GM19240 (cell line): ENCODE data around the gene SURF6.
"Not testable (repeated sequence)": the region's sequence is repeated elsewhere in the genome, so short reads cannot be mapped to it uniquely, and the experiment has no call there.

Experiments used
- DNase-seq: peaks from one replicate; pipeline ENCODE4 v3.0.0; 2011; ENCODE audit warnings: low spot score; ENCODE audit not compliant: insufficient read length

SURF6 gene

DNA sequence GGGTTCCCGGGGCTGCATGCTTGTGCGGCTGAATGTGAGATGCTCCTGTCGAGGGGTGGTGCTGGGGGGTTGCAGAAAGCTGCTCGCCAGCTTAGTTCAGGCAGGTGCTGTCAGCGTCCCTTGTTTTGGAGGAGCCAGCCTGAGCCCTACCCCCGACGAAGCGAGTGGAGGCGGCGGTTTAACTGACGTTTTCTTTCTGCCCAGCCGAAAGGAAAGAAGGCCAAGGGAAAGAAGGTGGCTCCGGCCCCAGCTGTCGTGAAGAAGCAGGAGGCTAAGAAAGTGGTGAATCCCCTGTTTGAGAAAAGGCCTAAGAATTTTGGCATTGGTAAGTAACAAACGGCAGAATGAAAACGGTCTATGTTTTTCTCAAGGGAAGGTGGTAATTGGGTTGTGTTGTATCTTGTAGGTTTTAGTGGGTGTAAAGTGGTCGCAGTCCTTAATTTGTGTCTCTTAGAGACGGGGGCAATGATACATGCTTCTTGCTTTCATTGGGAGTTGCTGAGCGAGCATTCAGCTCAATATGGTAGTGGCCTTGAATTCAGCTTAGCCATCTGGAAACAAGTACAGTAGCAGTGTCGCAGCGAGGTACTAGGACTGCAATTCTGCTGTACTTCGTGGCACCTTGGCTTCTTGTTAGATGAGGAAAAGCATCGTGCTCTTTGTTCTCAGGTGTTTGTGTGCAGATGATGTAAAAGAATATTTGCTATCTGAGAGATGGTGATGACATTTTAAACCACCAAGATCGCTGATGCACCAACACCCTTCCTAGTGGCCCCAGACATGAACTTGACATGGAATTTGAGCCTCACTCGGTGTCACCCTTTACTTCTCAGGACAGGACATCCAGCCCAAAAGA is 13.0 kb upstream of the SURF6 start:
- no peak for DNase-seq

DNA sequence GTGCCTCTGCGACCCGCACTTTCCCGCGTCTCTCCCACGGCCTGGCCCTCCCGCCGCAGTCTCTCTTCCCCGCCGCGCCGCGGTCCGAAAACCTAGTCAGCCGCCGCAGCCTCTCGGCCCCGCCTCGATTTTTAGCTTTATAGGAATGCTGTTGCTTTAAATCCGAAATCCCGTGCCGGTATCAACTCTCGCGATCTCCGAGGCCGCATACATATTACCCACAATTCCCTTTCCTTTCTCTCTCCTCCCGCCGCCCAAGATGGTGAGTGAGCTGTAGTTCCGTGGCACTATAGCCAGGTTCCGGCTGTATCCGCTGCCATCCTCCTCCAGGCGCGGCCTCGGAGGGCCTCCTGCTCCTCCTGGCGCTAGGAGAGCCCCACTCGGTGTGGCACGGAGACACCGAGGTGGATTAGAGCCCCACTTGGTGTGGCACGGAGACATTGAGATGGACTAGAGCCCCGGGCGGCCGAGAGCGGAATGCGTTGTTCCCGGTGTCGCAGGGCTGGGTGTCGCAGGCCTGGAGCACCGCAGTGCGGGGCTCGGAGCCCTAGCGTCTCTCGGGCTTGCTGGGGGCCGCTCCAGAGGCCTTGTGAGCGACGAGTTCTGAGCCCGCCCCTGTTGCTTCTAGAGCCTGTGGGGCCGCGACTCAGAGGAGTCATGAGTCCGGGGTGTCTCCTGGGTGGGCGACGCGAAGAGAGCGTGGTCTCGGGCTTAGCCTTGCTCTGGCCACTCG is 12.2 kb upstream of the SURF6 start, which contains the start of the genes MED22 and RPL7A:
TSS of gene MED22 (minus strand) at position 147 of the 733 bp plus-strand sequence. CDS start 1,469 bp downstream, outside the sequence.
TSS of gene RPL7A (plus strand) at position 234 of the 733 bp plus-strand sequence. CDS start at position 260, 26 bp downstream.
- peak; percentile 70 for DNase-seq

DNA sequence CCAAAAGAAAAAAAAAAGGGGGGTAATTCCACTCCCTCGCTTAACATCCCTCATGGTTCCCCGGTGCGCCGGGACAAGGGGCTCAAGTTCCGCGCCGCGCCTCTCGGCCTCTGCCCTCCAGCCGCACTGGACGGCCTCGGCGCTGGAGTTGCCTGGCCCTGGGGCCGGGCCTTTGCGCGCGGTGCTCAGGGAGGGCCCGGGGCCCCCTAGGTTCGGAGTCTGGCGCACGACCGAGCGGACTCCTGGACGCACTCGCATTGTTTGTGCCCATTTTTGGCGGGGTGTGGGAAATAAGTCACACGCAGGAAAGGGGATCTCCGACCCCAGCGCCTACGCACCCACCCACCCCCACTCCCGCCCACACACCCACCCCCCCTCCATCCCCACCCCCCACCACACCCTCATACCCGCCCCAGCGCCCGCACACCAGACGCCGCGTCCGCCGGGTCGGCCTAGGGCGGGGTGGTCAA is 11.6 kb upstream of the SURF6 start:
- DNase-seq, result no peak

GRCh38 chr9:133346021-133346785 is 10.2 kb upstream of the SURF6 start:
- DNase-seq, result no peak

DNA sequence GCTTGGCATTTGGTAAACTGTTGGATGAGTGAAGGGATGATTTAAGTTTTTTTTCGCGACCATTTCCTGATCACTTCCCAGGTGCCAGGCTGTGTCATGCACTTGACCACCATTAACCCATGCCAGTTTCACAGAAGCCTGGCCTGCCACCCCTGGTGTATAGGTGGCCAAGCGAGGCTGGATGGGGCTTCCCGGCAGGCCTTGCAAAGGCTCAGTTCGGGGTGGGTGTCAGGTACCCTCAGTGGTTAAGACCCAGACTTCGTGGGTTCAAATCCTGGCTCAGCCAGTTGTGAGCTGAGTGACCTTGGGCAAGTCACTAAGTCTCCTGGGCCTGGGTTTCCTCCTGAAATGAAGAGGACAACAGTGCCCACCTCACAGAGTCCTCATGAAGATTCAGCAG is 9.6 kb upstream of the SURF6 start:
- no peak for DNase-seq

DNA sequence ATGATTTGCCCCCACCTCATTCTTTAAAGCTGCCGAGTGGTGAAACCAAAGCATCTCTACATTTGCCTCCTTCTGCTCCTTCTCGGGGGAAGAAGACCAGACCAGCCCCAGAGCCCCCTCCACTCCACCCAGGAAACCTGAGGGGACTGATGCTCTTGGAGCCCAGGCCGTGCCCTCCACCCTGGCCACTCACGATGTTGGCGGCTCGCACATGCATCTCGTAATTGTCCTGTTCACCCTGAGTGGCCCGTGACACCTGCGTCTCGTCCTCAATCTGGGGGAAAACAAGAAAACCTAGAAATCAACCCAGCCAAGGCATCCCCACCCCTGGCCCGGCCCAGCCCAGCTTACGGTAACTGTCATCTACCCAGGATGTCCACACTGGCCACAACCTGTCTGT is 9.0 kb upstream of the SURF6 start:
- no peak for DNase-seq

DNA sequence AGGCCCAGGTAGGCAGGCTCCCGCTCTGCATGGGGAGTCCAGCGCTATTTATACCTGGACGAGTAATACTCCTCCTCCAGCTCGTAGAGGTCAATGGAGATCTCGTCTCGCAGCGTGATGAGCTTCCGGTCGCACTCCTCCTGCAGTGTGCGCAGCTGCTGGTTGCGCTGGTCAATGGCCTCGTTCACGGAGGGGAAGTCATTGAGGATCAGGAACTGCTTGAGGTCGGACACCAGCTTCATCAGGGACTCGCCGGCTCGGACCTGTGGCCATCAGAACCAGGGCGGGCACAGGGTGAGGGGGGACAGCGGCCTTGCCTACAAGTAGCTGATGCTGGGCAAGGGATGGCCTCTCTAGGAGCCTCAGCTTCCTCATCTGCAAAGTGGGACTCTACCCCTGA is 8.1 kb upstream of the SURF6 start:
- no peak for DNase-seq

- DNase-seq, result no peak
Measured at GRCh38 chr9:133342570-133342969, 6.6 kb upstream of the SURF6 start.

- DNase-seq, result no peak
Measured at GRCh38 chr9:133342069-133342406, 6.0 kb upstream of the SURF6 start.

- DNase-seq, result no peak
Measured at GRCh38 chr9:133341369-133342068, 5.5 kb upstream of the SURF6 start.

- no peak for DNase-seq
Measured at GRCh38 chr9:133340916-133341315, 4.9 kb upstream of the SURF6 start.

DNA sequence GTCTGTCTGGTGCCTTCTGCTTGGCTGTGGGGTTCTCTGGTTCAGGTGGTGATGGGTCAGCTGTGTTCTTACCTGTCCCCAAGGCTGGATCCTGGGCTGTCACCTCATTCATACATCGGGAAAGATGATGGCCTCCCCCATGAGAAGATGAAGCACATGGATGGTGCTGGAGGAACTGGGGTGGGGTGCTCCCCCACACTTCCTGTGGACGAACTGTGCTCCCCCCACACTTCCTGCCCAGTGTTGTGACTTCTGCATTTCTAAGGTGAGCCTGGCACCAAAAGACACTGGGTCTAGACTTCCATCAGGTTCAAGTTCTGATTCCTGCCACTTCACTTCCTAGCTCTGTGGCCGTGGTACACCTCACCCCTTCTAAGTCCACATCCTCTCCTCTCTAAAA is 4.3 kb upstream of the SURF6 start:
- DNase-seq, result no peak

- no peak for DNase-seq
Measured at GRCh38 chr9:133339641-133340040, 3.7 kb upstream of the SURF6 start.

GRCh38 chr9:133334888-133335287 is 1.1 kb downstream of the SURF6 start:
- DNase-seq, result not testable (repeated sequence)

DNA sequence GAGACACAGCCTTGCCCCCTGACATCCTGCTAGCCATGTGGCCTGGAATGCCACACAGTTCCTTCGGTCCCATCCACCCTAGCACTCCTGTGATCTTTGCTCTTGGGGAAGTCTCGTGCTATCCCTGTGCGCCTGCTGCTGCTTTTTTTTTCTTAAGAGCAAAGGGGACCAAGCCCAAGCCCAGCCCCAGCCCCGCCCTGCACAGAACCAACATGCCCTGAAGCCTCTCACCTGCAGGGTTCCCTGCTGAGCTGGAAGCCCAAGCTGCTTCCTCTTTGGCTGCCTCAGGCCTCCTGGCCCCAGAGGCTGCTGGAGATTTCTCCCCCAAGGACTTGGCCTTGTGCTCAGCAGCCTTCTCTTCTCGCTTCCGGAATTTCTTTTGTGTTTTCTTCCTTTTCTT is 1.8 kb downstream of the SURF6 start:
- no peak for DNase-seq

- no peak for DNase-seq
Measured at GRCh38 chr9:133333566-133333965, 2.4 kb downstream of the SURF6 start.

DNA sequence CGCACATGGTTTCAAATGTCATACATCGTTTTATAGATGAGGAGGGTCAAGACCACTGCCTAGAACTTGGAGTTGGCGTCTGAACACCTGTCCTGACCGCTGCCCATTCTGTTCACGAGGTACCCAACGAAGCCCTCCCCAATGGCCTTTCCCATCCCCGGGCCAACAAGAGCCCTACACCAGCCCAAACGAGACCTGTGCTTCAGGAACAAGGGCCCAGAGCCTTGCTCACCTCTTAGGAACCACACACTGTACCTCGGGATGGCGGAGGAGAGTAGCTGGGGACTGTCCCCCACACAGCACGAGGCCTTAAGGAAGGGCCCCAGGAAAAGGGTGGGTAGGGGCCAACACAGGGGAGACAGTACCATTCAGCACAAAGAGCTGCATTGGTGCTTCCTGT is 3.0 kb downstream of the SURF6 start:
- no peak for DNase-seq

DNA sequence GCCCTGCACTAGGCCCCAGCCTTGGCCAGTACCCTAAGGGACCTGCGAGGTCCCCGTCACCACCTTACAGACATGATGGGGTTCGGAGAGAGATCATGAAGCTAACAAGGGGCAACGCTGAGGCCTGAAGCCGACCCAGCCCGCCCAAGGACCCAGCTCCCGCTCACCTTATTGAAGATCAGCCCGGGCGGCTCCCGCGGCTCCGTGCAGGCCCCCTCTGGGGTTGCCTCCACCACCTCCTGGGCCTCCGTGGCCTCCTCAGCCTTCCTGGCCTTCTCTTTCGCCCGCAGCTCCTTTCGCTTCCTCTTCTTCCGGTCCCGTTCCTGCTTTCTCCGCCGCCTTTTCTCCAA is 3.6 kb downstream of the SURF6 start:
- no peak for DNase-seq

DNA sequence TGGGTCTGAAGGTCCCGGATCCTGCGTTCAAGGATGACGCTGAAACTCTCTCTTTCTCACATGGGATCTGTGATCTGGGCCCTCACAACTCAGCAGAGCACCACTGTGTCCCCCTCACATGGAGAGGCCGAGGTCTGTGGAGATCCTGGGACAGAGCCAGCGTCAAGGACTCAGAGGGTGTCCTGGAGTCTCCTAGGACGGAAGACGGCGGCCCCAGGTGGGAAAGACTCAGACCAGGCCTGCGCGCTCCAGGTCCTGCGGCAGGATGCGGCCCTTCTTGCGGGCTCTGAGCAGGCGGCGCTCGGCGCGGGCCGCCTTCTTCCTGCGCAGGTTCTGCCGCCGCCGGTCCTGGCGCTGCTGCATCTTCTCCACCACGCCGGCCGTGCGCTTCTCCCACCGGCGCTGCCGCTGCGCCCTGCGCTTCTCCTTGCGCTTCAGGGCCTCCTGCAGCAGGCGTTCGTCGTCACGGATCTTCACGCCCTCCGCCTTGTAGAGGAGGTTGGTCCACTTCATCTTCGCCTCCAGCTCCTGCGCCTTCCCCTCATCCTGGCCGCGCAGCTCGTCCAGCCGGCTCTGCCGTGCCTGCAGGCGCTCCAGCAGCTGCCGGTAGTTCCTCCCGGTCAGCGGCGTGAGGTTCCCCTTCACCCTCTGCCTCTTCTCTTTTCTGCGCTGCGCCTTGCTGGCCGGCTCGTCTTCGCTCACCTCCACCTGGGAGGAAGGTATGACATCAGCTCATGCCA is 4.2 kb downstream of the SURF6 start:
- DNase-seq, result no peak

GRCh38 chr9:133331221-133331620 is 4.8 kb downstream of the SURF6 start:
- no peak for DNase-seq
